HAP-1 (cell line): ENCODE data around the gene ZNF224.
"Not testable (repeated sequence)": the region's sequence is repeated elsewhere in the genome, so short reads cannot be mapped to it uniquely, and the experiment has no call there.

Experiments
- DNase-seq, 2 experiments: peaks; one replicate each; pipeline ENCODE4 v3.0.0-alpha.2; 2016 to 2020; ENCODE audit warnings: low spot score in 2 of 2
- H3K27me3 ChIP-seq: fragments of 250-450 bp; sonication (Bioruptor Pico); 2 replicates; pipeline ENCODE4 v1.5.1; 2020; ENCODE audit warnings: low read depth, mild to moderate bottlenecking, moderate library complexity
- H3K36me3 ChIP-seq: fragments of 250-450 bp; sonication (Bioruptor Pico); replicated peaks from 2 replicates; pipeline ENCODE4 v1.5.1; 2020; ENCODE audit warnings: mild to moderate bottlenecking
- H3K4me1 ChIP-seq: fragments of 250-450 bp; sonication (Bioruptor Pico); 2 replicates; pipeline ENCODE4 v1.5.1; 2020; ENCODE audit warnings: mild to moderate bottlenecking
- H3K4me3 ChIP-seq: fragments of 250-450 bp; sonication (Bioruptor Pico); 2 replicates; pipeline ENCODE4 v1.5.1; 2020; ENCODE audit warnings: mild to moderate bottlenecking, moderate library complexity
- H3K9me3 ChIP-seq: fragments of 250-450 bp; sonication (Bioruptor Pico); 2 replicates; pipeline ENCODE4 v1.5.1; 2020; ENCODE audit warnings: mild to moderate bottlenecking, moderate library complexity
- in situ Hi-C: fragments of 300-500 bp; cut with MboI; formaldehyde crosslinking; loops from 3 replicates; pipeline ENCODE4 v1.14.3; 2020; ENCODE audit warnings: low sequenced_read_pairs, inconsistent platforms, mixed read lengths

Gene ZNF224

DNA sequence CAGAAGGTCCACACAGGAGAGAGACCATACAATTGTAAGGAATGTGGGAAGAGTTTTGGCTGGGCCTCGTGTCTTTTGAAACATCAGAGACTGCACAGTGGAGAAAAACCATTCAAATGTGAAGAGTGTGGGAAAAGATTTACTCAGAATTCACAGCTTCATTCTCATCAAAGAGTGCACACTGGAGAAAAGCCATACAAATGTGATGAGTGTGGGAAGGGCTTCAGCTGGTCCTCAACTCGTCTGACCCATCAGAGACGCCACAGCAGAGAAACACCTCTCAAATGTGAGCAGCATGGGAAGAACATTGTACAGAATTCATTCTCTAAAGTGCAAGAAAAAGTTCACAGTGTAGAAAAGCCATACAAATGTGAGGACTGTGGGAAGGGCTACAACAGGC, 13.6 kb downstream of the ZNF224 start:
- Histone ChIP-seq H3K4me3 (no peak overlapping the region), H3K27me3 (no peaks in the 10 kb centered on the region), H3K9me3 (peaks cover 3% of the 10 kb centered on the region; the same call in 1 of the 2 replicates), H3K36me3 (peaks cover 33% of the 10 kb centered on the region), H3K4me1 (peaks cover 6% of the 10 kb centered on the region)
- in situ Hi-C loops = no loop called here
- no peak for DNase-seq

DNA sequence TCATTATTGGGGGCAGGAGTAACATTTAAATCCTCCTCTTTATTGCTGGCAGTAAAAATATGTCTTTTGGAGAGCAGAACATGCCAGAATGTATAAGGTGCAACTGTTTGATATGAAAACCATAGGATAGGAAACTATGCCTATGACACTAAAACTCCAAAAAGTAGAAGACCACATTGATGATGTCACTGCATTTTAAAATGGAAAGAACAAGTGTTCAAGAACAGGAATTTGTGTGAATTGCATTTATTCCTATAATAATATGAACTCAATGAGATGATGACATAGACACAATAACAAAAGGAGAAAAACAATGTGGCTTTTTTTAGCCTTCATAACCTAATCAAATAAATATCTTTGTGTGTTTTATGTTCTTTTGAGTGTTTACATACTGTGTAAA, 15.3 kb downstream of the ZNF224 start:
- H3K27me3 ChIP-seq = no peaks in the 10 kb centered on the region
- H3K4me3 ChIP-seq = no peak overlapping the region
- peaks cover 24% of the 10 kb centered on the region for H3K36me3 ChIP-seq
- H3K9me3 ChIP-seq = peaks cover 3% of the 10 kb centered on the region; the same call in 1 of the 2 replicates
- in situ Hi-C loops = no loop called here
- no peak for DNase-seq
- peaks cover 6% of the 10 kb centered on the region for H3K4me1 ChIP-seq

DNA sequence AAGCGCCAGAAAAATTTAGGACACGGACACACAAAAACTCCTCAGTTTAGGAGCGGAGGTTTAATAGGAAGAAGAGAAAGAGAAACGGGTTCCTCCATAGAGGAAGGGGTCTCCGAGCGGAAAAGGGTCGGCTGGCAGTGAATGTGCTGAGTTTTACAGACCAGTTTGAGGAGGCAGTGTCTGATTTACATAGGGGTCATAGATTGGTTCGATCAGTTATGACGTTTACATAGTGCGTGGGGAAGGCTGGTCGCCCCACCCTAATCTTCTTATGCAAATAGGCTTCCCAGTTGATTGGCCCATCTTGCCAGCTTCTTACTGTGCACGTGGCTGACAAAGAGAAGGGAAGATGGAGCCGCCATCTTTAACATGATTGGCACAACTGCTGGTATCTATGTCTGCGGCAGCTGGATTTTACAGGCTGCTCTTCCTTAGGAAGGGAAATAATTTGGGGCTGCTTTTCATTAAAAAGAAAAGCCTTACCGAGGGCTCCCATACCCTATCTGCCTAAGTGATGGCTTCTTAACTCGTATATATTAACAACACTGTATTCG, 17.8 kb downstream of the ZNF224 start:
- Histone ChIP-seq H3K4me1 (peaks cover 6% of the 10 kb centered on the region), H3K27me3 (no peaks in the 10 kb centered on the region), H3K4me3 (peak overlapping the region; percentile 82), H3K36me3 (peaks cover 9% of the 10 kb centered on the region), H3K9me3 (no peaks in the 10 kb centered on the region; the same call in 1 of the 2 replicates)
- peak; percentile 9 to 36 for DNase-seq
- in situ Hi-C loops = no loop called here

DNA sequence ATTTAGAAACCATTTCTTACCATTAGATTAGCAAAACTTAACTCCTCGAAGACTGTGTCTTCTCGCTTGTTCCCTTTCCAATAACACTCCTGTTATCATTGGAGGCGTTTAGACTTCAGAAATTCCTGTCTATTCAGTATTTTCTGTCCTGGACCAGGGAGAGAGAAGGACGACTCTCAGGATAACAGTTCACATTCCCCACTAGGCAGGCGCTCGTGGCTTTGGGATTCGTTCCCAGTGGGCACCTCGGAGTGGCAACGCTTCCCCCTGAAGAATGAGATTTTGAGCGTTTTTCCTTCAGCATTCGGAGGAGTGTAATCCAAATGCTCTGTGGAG, 18.6 kb downstream of the ZNF224 start:
- Histone ChIP-seq H3K36me3 (peaks cover 7% of the 10 kb centered on the region; the same call in 1 of the 2 replicates), H3K27me3 (no peaks in the 10 kb centered on the region), H3K9me3 (no peaks in the 10 kb centered on the region), H3K4me1 (peaks cover 6% of the 10 kb centered on the region), H3K4me3 (peak overlapping the region; percentile 82)
- no peak for DNase-seq
- in situ Hi-C loops = no loop called here

DNA sequence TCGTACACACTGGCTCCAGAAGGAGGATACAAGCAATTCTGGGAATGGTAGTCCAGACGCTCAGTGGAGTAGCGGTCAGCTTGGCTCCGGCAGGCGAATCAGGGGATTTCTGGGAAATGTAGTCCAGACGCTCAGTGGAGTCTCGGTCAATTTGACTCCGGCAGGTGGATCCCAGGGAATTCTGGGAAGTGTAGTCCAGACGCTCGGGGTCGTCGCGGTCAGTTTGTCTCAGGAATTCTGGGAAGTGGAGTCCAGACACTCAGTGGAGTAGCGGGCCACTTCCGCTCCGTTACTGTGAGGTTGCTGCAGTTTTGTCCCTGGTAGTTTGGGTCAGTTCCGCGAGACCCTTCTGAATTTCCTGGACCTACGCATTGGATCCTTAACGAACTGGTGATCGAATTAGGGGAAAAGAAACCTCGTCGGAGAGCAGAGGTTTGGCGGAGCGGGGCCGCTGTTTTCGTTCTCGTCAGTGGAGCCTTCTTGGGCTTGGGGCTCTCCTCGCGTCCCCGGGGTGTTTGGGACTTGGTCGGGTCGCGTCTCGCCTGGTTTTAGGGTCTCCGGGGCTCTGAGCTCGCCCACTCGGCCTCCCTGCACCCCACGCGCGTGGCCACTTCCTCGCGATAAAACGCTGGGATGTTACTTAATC, 19.1 kb downstream of the ZNF224 start, which contains the start of gene ZNF225:
TSS of gene ZNF225 (plus strand) at position 262 of the 646 bp plus-strand sequence. CDS start 2,429 bp downstream, outside the sequence.
- peaks cover 6% of the 10 kb centered on the region for H3K4me1 ChIP-seq
- in situ Hi-C loops = no loop called here
- H3K9me3 ChIP-seq = no peaks in the 10 kb centered on the region
- DNase-seq = peak; percentile 95 to 99
- peak within 1 kb of the TSS; percentile 82 for H3K4me3 ChIP-seq
- peaks cover 7% of the 10 kb centered on the region; the same call in 1 of the 2 replicates for H3K36me3 ChIP-seq
- H3K27me3 ChIP-seq = no peaks in the 10 kb centered on the region

DNA sequence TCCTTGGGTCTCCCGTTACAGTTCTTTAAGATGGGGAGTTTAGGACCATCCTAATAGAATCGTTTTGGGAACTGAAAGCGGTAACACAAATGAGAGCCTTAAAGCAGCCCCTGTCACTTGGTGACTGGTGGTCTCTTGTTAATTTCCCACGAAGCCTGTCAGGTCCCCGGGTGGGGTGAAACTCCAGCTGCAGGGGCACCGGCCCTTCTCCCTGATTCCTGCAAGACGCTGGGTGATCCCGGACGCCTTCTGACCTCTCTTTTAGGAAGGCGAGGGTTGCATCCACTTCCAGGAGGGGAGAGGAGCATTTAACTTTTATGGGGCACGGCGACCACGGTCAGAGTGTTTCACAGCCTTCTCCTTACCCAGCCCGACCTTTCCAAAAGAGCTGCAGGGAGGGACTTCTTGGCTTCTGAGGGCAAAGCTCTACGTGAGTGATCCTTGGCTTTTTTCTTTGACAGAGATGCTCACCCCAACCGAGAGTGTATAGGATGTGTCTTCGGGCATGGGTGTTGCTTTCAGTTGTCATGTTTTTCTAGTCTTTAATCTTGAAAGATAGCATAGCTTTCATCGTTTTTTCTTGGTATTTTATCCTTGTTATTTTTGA, 19.7 kb downstream of the ZNF224 start:
- Histone ChIP-seq H3K36me3 (peaks cover 7% of the 10 kb centered on the region; the same call in 1 of the 2 replicates), H3K4me3 (peak overlapping the region; percentile 82), H3K9me3 (no peaks in the 10 kb centered on the region), H3K27me3 (no peaks in the 10 kb centered on the region), H3K4me1 (peaks cover 6% of the 10 kb centered on the region)
- DNase-seq = peak in 1 of 2 experiments; percentile 34
- in situ Hi-C loops = no loop called here

DNA sequence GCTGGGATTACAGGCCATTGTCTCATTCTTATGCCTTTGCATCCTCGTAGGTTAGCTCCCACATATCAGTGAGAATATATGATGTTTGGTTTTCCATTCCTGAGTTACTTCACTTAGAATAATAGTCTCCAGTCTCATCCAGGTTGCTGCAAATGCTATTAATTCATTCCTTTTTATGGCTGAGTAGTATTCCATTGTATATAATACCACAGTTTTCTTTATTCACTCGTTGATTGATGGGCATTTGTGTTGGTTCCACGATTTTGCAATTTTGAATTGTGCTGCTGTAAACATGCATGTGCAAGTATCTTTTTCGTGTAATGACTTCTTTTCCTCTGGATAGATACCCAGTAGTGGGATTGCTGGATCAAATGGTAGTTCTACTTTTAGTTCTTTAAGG, 27.0 kb downstream of the ZNF224 start:
- not testable (repeated sequence) for H3K4me3 ChIP-seq

DNA sequence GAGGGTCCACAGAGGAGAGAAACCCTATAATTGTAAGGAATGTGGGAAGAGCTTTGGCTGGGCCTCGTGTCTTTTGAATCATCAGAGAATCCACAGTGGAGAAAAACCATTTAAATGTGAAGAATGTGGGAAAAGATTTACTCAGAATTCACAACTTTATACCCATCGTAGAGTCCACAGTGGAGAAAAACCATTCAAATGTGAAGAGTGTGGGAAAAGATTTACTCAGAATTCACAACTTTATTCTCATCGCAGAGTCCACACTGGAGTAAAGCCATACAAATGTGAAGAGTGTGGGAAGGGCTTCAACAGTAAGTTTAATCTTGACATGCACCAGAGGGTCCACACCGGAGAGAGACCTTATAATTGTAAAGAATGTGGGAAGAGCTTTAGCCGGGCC, 37.8 kb downstream of the ZNF224 start:
- in situ Hi-C loops = no loop called here
- no peak for DNase-seq
- Histone ChIP-seq H3K9me3 (no peaks in the 10 kb centered on the region), H3K4me1 (no peaks in the 10 kb centered on the region), H3K4me3 (no peak overlapping the region), H3K36me3 (peaks cover 16% of the 10 kb centered on the region), H3K27me3 (no peaks in the 10 kb centered on the region)

More for the DNA sequence above, 27.0 kb downstream of the ZNF224 start:
- DNase-seq, H3K9me3 ChIP-seq, H3K27me3 ChIP-seq, H3K4me1 ChIP-seq, in situ Hi-C loops: not testable (repeated sequence)
- peaks cover 20% of the 10 kb centered on the region for H3K36me3 ChIP-seq

DNA sequence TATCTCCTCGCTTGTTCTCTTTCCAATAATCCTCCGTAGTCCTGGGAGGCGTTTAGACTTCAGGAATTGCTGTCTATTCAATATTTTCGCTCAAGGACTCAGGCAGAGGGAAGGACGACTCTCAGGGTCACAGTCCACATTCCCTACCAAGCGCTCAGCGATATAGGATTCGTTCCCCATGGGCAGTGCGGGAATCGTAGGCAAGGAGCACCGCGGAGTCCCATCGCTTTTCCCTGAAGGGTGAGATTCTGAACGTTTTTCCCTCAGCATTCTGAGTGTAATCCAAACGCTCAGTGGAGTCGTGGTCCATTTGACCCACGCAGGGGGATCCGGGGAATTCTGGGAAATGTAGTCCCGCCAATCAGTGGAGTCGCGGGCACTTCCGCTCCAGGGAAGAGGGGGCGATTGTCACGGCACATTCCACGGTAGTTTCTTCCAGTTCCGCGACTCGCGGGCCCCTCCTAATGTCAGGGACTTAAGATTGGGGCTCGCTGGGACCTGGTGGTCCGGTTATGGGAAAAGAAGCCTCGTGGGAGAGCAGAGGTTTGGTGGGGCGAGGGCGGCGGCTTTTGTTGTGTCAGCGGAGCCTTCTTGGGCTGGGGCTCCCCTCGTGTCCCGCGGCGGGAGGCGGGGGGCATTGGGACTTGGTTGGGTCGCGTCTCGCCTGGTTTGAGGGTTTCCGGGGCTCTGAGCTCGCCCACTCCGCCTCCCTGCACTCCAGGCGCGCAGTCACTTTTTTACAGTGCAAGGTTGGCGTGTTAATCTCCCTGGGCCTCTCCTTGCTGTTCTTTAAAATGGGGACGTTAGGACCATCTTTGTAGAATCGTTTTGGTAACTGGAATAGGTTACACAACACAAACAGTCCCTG, 47.3 kb downstream of the ZNF224 start, which contains the start of gene ZNF234:
TSS of gene ZNF234 (plus strand) at position 364 of the 868 bp plus-strand sequence. CDS start 3,079 bp downstream, outside the sequence.
- in situ Hi-C loops = no loop called here
- H3K4me3 ChIP-seq = peak within 1 kb of the TSS; percentile 88
- no peaks in the 10 kb centered on the region for H3K9me3 ChIP-seq
- H3K27me3 ChIP-seq = no peaks in the 10 kb centered on the region
- DNase-seq = peak; percentile 69 to 89
- peaks cover 9% of the 10 kb centered on the region for H3K4me1 ChIP-seq
- peaks cover 3% of the 10 kb centered on the region; the same call in 1 of the 2 replicates for H3K36me3 ChIP-seq

DNA sequence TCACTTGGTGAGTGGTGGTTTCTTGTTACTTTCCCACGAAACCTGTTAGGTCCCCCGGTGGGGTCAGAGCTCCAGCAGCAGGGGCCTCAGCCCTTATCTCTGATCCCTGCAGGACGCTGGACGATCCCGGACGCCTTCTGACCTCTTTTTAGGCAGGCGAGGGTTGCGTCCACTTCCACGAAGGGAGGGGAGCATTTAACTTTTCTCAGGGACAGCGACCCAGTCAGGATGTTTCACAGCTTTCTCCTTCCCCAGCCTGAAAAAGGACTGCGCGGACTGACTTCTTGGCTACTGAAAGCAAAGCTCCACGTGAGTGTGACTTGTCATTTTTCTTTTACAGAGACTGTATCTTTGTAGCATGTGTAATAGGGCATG, 47.9 kb downstream of the ZNF224 start:
- DNase-seq = peak in 1 of 2 experiments; percentile 9
- Histone ChIP-seq H3K27me3 (no peaks in the 10 kb centered on the region), H3K9me3 (no peaks in the 10 kb centered on the region), H3K4me3 (peak overlapping the region; percentile 88), H3K4me1 (peaks cover 9% of the 10 kb centered on the region), H3K36me3 (peaks cover 3% of the 10 kb centered on the region; the same call in 1 of the 2 replicates)
- in situ Hi-C loops = no loop called here

DNA sequence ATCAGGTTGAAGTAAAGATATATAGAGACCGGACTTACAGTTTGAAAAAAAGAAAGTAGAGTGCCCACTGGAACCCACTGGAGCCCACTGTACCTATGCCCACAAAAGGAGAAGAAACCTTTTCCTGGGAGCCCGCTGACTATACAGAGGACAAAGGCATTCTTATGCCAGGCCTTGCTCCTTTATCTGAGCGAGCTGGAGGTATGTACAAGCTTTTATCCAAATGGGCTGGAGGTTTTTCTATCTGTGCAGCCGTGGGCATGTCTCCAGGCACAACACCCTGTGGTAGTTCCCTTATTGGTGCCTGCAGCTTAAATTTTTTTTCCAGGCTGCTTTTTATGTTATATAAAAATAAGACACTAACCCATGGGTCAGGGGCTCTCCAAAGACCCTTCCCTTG, 55.6 kb downstream of the ZNF224 start:
- no peaks in the 10 kb centered on the region for H3K9me3 ChIP-seq
- in situ Hi-C loops = no loop called here
- H3K36me3 ChIP-seq = peaks cover 22% of the 10 kb centered on the region
- no peak for DNase-seq
- H3K27me3 ChIP-seq = no peaks in the 10 kb centered on the region
- no peaks in the 10 kb centered on the region for H3K4me1 ChIP-seq
- no peak overlapping the region for H3K4me3 ChIP-seq

DNA sequence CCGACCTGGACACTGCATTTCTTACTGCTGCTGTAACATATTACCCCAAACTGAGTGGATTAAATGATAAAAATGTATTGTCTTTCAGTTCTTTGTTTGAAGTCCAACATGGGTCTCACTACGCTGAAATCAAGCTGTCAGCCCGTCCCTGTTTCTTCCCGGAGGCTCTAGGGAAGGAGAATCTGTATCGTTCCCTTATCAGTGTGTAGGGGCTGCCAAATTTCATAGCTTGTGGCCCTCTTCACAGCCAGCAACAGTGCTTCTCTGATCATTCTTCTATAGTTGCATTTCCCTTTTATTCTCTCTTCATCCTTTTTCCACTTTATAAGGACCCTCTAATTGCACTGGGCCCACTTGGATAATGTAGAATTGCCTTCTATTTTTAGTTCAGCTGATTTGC, 57.3 kb downstream of the ZNF224 start:
- H3K4me1 ChIP-seq = no peaks in the 10 kb centered on the region
- H3K27me3 ChIP-seq = no peaks in the 10 kb centered on the region
- H3K4me3 ChIP-seq = no peak overlapping the region
- peaks cover 7% of the 10 kb centered on the region for H3K9me3 ChIP-seq
- in situ Hi-C loops = no loop called here
- no peak for DNase-seq
- peaks cover 28% of the 10 kb centered on the region for H3K36me3 ChIP-seq

DNA sequence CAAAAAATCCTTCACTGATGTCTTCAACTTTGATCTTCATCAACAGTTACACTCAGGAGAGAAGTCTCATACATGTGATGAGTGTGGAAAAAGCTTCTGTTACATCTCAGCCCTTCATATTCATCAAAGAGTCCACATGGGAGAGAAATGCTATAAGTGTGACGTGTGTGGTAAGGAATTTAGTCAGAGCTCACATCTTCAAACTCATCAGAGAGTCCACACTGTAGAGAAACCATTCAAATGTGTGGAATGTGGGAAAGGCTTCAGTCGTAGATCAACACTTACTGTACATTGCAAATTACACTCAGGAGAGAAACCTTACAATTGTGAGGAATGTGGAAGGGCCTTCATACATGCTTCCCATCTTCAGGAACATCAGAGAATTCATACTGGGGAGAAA, 62.3 kb downstream of the ZNF224 start:
- no peaks in the 10 kb centered on the region for H3K27me3 ChIP-seq
- no peak for DNase-seq
- H3K36me3 ChIP-seq = peaks cover 28% of the 10 kb centered on the region
- no peak overlapping the region for H3K4me3 ChIP-seq
- in situ Hi-C loops = no loop called here
- no peaks in the 10 kb centered on the region for H3K4me1 ChIP-seq
- peaks cover 15% of the 10 kb centered on the region for H3K9me3 ChIP-seq
